Fibroblast of lung (primary cell): ENCODE measurements around the gene GNB3. TPM values are rescaled to one million over a fixed set of nuclear protein-coding genes. Genes with fewer than 3 reads are reported as not detected.

Experiments used
- DNase-seq, 2 donors: peaks; one replicate each; pipeline versions ENCODE4 v3.0.0 to v3.0.0-alpha.2; 2010; ENCODE audit warnings: low read depth in 2 of 2
- H2AFZ ChIP-seq: 2 replicates; pipeline ENCODE4 v1.5.1; 2012; ENCODE audit warnings: low read length, control low read depth, inconsistent platforms
- H3K27ac ChIP-seq: 2 replicates; pipeline ENCODE4 v1.5.1; 2011; ENCODE audit warnings: low read length, control low read depth; ENCODE audit not compliant: insufficient read depth
- H3K27me3 ChIP-seq: 2 replicates; pipeline ENCODE4 v1.5.1; 2011; ENCODE audit warnings: mild to moderate bottlenecking, low read length; ENCODE audit not compliant: control insufficient read depth, insufficient read depth
- H3K36me3 ChIP-seq: 2 replicates; pipeline ENCODE4 v1.5.1; 2011; ENCODE audit warnings: low read length; ENCODE audit not compliant: control insufficient read depth, insufficient read depth
- H3K4me1 ChIP-seq: 2 replicates; pipeline ENCODE4 v1.5.1; 2011; ENCODE audit warnings: low read length; ENCODE audit not compliant: control insufficient read depth, insufficient read depth; ENCODE audit errors: extremely low read depth
- H3K4me2 ChIP-seq: 2 replicates; pipeline ENCODE4 v1.5.1; 2011; ENCODE audit warnings: low read length, control low read depth; ENCODE audit not compliant: insufficient read depth; ENCODE audit errors: extremely low read depth
- H3K4me3 ChIP-seq, 4 experiments: fragments of 200-600 bp in 1 of 4; sonication (generic) in 1 of 4; replicated peaks in 1 of 4; 2 replicates each; pipeline ENCODE4 v1.5.1; 2011 to 2016; ENCODE audit warnings: low read length in 4 of 4, low read depth in 3 of 4, mild to moderate bottlenecking in 3 of 4, control low read depth in 2 of 4, inconsistent platforms in 1 of 4, mixed read lengths in 1 of 4; ENCODE audit not compliant: insufficient read depth in 1 of 4; ENCODE audit errors: control extremely low read depth in 1 of 4
- H3K79me2 ChIP-seq: 2 replicates; pipeline ENCODE4 v1.5.1; 2012; ENCODE audit warnings: mild to moderate bottlenecking, low read length, inconsistent platforms; ENCODE audit not compliant: control insufficient read depth, insufficient read depth
- H3K9ac ChIP-seq: 2 replicates; pipeline ENCODE4 v1.5.1; 2011; ENCODE audit warnings: mild to moderate bottlenecking, low read length, control low read depth; ENCODE audit not compliant: insufficient read depth
- H3K9me3 ChIP-seq: 2 replicates; pipeline ENCODE4 v1.5.1; 2012; ENCODE audit warnings: low read depth, low read length; ENCODE audit not compliant: control insufficient read depth, insufficient read depth
- H4K20me1 ChIP-seq: 2 replicates; pipeline ENCODE4 v1.5.1; 2011; ENCODE audit warnings: low read length; ENCODE audit not compliant: control insufficient read depth, insufficient read depth; ENCODE audit errors: extremely low read depth
- CTCF ChIP-seq, 2 donors: IDR thresholded peaks in 1 of 2; conservative IDR thresholded peaks in 1 of 2; 1 replicate in 1 of 2; 2 replicates in 1 of 2; pipeline ENCODE4 v1.5.1; 2011 to 2012; ENCODE audit warnings: low read length in 2 of 2, control low read depth in 1 of 2, inconsistent platforms in 1 of 2, low read depth in 1 of 2, mild to moderate bottlenecking in 1 of 2
- EZH2 ChIP-seq: IDR thresholded peaks from 2 replicates; pipeline ENCODE4 v1.5.1; 2012; ENCODE audit warnings: low read length, control low read depth, mild to moderate bottlenecking; ENCODE audit errors: missing control alignments
- polyA plus RNA-seq, 2 donors: library from polyadenylated mRNA; depleted of rRNA in 1 of 2; stranded (reverse) in 1 of 2; unstranded in 1 of 2; fragments of >200 nt; gene quantifications; 2 replicates each; pipeline ENCODE4 v1.2.1, GENCODE V29; 2011 to 2012; ENCODE audit warnings: missing spikeins in 1 of 2
- total RNA-seq: library from RNA; depleted of rRNA; stranded (reverse); fragments of >200 nt; gene quantifications from 2 replicates; pipeline ENCODE4 v1.2.1, GENCODE V29; 2014

The GNB3 gene
- total and polyA plus RNA-seq, 2 donors (not counting 1 experiment from before 2014, with no cell fraction given), result 1.7 to 2.7 TPM

- Histone ChIP-seq H3K4me3 (no peak overlapping the region), H3K79me2 (peaks cover 21% of the 10 kb centered on the region), H3K4me1 (peaks cover 3% of the 10 kb centered on the region), H2AFZ (no peak overlapping the region), H4K20me1 (no peaks in the 10 kb centered on the region), H3K9ac (no peak overlapping the region), H3K9me3 (no peaks in the 10 kb centered on the region), H3K27ac (no peak overlapping the region), H3K27me3 (no peaks in the 10 kb centered on the region), H3K4me2 (no peak overlapping the region), H3K36me3 (peaks cover 3% of the 10 kb centered on the region)
- no peak for DNase-seq
- TF ChIP-seq EZH2 (no peak), CTCF (conservative IDR thresholded peaks at IDR 0.05 in 1 of 2, IDR thresholded peaks at IDR 0.05 in 1 of 2; ENCODE audit: low read depth in 1 of 2, low read length in 2 of 2) (no peak)
These were observed 45.6 kb upstream of the GNB3 start for GRCh38 chr12:6795088-6795487.

GRCh38 chr12:6796576-6796975 is 44.1 kb upstream of the GNB3 start:
- Histone ChIP-seq H3K27ac (no peak overlapping the region), H3K36me3 (peaks cover 3% of the 10 kb centered on the region), H3K4me2 (no peak overlapping the region), H3K79me2 (peaks cover 10% of the 10 kb centered on the region), H3K9me3 (no peaks in the 10 kb centered on the region), H3K27me3 (no peaks in the 10 kb centered on the region), H3K4me3 (no peak overlapping the region), H4K20me1 (no peaks in the 10 kb centered on the region), H3K9ac (no peak overlapping the region), H3K4me1 (peaks cover 3% of the 10 kb centered on the region), H2AFZ (no peak overlapping the region)
- no peak for DNase-seq
- no peak for TF ChIP-seq CTCF (conservative IDR thresholded peaks at IDR 0.05 in 1 of 2, IDR thresholded peaks at IDR 0.05 in 1 of 2; ENCODE audit: low read depth in 1 of 2, low read length in 2 of 2)
- no peak for TF ChIP-seq EZH2

- DNase-seq, result no peak
- no peak overlapping the region for H3K4me2 ChIP-seq
- no peaks in the 10 kb centered on the region for H4K20me1 ChIP-seq
- no peaks in the 10 kb centered on the region for H3K27me3 ChIP-seq
- no peaks in the 10 kb centered on the region for H3K9me3 ChIP-seq
- no peak overlapping the region for H2AFZ ChIP-seq
- peaks cover 1% of the 10 kb centered on the region for H3K36me3 ChIP-seq
- H3K4me1 ChIP-seq, result no peaks in the 10 kb centered on the region
- TF ChIP-seq EZH2, result no peak
- TF ChIP-seq CTCF (conservative IDR thresholded peaks at IDR 0.05 in 1 of 2, IDR thresholded peaks at IDR 0.05 in 1 of 2; ENCODE audit: low read depth in 1 of 2, low read length in 2 of 2), result no peak
- no peak overlapping the region for H3K9ac ChIP-seq
- H3K4me3 ChIP-seq, result no peak overlapping the region
- peaks cover 2% of the 10 kb centered on the region for H3K79me2 ChIP-seq
- H3K27ac ChIP-seq, result no peak overlapping the region
These were observed 41.6 kb upstream of the GNB3 start for GRCh38 chr12:6799147-6799546.
